Measurements from ENCODE around the gene TIMM21.

DNA sequence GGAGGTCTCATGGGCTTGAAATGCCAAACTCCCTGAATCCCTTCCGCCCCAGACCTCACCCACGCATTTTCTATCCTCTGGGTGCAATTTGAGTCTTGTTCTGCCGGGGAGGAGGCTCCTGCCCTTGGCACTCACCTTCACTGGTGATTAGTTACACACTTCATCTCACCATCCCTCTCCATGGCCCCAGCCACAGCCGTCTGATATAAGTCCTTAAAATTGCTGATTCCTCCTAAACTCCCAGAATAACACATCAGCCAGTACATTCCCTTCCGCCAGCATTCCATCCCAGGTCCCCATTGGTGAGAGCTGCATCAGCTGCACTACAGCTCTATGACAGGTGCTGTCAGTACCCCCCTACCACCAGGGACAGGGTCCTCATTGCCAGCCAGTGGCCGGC is 3.9 kb downstream of the TIMM21 start:
- TF ChIP-seq GATA3 (IDR thresholded peaks at IDR 0.05; ENCODE audit: low read depth, low read length): no peak
- no peak for TF ChIP-seq GATA2 (IDR thresholded peaks at IDR 0.05; ENCODE audit: low read depth, low read length)
